Stimulated activated CD8-positive, alpha-beta memory T cell treated with anti-CD3 and anti-CD28 coated beads, Interleukin-15, amount 100 ng/mL, for 4 hours (primary cell): ENCODE results near the gene LILRB5.
"Not testable (repeated sequence)": the region's sequence is repeated elsewhere in the genome, so short reads cannot be mapped to it uniquely, and the experiment has no call there.

Source experiments
- DNase-seq, 2 donors: peaks; one replicate each; pipeline ENCODE4 v3.0.0-alpha.2; 2020; ENCODE audit warnings: low read depth in 2 of 2

Gene LILRB5

DNA sequence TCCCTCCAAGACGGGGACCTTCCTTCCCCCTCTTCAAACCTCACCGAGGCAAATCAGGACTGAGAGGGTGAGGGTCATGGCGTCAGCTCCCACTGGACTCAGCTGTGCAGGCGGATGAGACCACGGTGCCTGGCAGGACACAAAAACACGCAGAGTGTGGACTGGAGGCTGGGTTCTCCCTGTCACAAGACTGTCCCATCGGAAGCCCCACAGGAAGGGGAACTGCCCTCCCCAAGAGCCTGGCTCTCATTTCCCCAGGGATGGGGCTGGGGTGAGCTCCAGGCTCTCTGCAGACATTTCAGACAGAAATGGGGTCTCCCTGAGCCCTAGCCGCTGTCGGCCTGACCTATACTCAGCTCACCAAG is at the start of gene LILRB5:
Gene LILRB5 (minus strand): TSS at position 158 of the 365 bp plus-strand sequence. CDS start 80 bp downstream, at position 78.
- no peak for DNase-seq

- DNase-seq = no peak
Measured at GRCh38 chr19:54305141-54305540, 48.1 kb upstream of the LILRB5 start.

DNA sequence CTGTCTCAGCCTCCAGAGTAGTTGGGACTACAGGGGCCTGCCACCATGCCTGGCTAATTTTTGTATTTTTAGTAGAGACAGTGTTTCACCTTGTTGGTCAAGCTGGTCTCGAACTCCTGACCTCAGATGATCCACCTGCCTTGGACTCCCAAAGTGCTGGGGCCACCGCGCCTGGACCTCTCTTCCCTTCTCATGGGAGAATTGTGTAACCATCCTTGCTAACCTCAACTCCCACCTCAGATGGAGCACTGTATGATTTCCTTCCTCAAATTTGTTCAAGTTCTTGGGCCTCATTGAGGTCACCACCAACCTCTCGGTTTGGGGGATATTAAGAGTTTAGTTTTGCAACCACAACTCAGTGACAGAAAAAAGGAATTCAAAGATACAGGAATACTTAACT is 45.2 kb upstream of the LILRB5 start:
- DNase-seq = no peak

DNA sequence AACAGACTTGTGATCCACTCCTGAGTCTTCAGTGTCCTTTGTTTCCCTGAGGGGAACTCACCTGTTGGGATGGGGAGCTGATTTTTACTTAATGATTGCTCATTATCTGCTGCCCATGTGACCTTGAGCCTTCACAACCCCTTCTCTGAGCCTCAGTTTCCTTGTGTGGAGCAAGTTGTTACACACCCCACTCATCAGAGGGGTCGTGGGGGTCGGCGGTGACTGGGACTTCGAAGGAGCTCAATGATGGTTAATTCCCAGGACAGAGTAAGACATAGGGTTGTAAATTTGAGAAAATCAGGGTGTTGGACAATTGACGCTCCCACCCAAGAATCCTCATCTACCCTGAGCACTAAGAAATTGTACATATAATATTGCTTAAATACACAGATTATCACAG is 42.4 kb upstream of the LILRB5 start:
- DNase-seq = no peak

- DNase-seq = no peak
Measured at GRCh38 chr19:54299126-54299498, 42.0 kb upstream of the LILRB5 start.

DNA sequence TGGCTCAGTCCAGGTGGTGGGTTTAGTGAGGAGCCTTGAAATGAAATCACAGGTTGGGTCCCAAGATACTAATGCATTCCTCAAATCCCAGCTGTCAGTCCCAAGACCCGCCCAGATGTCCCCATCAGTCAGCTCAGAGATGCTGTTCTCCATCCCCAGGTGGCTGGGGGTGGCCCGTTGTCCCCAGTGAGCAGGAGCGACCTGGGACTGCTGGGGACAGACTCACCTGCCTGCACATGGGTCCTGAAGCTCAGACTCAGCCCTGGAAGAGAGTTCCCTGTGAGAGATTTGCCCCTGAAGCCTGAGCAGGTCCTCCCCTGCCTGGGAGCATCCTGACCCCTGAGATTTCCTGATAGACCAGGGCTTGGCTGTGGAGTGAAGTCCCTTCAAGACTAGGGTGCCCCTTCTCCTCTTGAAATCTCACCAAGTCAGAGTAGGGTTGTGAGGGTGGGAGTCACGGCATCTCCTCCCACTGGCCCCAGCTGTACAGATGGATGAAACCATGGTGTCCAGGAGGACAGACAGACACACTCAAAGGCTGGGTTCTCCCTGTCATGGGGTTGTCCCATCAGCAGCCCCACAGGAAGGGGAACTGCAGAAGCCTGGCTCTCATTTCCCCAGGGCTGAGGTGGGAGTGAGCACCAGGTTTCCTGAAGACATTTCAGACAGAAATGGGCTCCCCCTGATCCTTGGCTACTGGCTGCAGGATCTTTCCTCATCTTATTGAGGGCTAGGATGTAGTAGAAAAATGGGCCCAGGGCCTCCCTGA is 41.5 kb upstream of the LILRB5 start:
- no peak for DNase-seq

GRCh38 chr19:54297759-54298305 is 40.8 kb upstream of the LILRB5 start:
- DNase-seq = no peak

DNA sequence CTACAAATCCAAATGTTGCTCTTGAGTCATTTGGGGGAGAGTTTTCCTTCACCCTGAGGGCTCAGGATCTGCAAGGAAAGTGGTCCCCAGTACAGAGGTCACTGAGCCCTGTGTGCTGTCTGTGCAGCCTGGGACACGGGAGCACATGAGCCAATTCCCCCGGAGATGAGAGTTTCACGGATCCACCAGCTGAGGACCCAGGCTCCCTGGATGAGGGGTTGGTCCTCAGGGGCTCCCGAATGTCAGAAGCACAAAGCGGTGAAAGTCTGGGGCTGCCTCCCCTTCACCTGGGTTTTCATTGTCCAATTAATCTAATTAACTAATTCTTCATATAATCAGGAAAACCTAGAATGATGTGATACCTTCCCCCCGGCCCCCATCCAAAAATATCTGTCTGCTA is 37.5 kb upstream of the LILRB5 start:
- DNase-seq = no peak

GRCh38 chr19:54289160-54289559 is 32.1 kb upstream of the LILRB5 start:
- DNase-seq = not testable (repeated sequence)

- DNase-seq = no peak
Measured at GRCh38 chr19:54287456-54287855, 30.4 kb upstream of the LILRB5 start.

GRCh38 chr19:54286283-54286682 is 29.2 kb upstream of the LILRB5 start:
- not testable (repeated sequence) for DNase-seq

DNA sequence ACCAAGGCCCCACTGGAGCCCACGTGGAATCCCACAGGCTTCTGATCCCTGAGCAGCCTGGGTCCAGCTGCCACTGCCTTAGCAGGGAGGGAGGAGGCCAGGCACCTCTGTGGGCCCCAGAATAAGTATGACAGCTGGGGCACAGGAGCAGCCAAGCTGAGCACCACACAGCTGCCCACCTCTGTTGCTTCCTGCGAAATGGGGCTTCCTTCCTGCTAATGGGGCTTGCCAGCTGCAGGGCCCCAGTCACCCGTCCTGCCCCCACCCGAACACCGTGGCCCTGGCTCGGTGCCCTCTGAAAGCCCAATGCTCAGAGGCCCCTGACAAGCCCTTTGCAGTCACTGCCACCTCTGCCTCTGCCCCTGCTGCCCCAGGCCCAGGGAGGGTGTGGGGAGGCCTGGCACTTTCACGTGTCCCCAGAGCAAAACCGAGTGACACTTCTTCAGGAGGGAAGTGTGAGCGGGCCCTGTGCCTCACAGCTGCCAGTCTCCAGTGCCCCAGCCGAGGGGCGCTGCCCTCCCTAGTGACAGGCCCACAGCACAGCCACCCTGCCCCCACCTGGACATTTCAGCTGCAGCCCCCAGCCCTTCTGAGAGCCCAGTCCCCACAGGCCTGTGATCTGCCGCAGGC is 28.5 kb upstream of the LILRB5 start:
- not testable (repeated sequence) for DNase-seq

- DNase-seq = no peak
Measured at GRCh38 chr19:54282686-54283470, 25.8 kb upstream of the LILRB5 start.

GRCh38 chr19:54281729-54282075 is 24.6 kb upstream of the LILRB5 start:
- DNase-seq = not testable (repeated sequence)

DNA sequence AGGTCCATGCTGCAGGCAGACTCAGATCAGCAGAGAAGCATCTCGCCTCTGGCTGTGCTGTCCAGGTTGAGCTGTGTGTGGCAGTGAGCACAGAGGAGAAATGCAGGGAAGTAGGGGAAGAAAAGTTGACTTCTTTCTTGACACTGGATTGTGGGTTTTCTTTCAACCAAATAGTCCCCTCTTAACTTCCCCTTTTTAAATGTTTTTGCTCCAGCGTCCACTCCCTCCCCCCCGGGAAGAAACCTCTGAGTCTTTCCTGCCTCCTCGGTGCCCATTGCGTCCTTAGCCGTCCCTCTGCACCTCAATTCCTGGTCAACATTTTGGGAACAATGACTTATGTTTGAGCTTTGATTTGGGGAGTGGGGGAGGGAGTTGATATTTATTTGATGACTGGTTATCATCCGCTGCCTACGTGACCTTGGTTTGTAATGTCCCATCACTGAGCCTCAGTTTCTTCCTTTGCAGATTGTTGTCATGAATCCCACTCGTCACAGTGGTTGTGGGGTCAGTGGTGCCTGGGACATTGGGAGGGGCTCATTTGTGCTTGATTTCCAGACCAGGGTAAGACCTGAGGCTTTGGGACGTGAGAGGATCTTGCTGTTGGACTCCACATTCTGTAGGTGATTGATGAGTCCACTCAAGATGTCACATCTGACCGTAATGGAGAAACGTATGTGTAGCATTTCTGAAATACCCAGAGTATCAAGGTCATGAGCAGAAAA is 24.1 kb upstream of the LILRB5 start, which contains the start of gene LILRB2:
Gene LILRB2 (minus strand): TSS at position 104 of the 722 bp plus-strand sequence. CDS start 614 bp downstream, outside the sequence.
- no peak for DNase-seq

GRCh38 chr19:54280441-54280840 is 23.4 kb upstream of the LILRB5 start:
- not testable (repeated sequence) for DNase-seq

DNA sequence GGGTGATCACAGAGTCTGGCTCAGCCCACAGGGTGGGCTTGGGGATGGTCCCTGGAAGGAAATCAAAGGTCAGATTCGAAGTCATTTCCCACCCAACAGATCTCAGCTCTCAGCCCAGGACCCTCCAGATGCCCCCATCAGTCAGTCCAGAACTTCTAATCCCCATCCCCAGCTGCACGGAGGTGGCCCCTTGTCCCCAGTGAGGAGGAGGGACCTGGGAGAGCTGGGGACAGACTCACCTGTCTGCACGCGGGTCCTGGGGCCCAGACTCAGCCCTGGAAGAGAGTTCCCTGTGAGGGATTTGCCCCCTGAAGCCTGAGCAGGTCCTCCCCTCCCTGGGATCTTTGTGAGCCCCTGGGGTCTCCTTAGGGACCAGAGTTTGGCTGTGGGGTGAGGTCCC is 23.0 kb upstream of the LILRB5 start:
- not testable (repeated sequence) for DNase-seq

- no peak for DNase-seq
Measured at GRCh38 chr19:54279406-54279962, 22.4 kb upstream of the LILRB5 start.

DNA sequence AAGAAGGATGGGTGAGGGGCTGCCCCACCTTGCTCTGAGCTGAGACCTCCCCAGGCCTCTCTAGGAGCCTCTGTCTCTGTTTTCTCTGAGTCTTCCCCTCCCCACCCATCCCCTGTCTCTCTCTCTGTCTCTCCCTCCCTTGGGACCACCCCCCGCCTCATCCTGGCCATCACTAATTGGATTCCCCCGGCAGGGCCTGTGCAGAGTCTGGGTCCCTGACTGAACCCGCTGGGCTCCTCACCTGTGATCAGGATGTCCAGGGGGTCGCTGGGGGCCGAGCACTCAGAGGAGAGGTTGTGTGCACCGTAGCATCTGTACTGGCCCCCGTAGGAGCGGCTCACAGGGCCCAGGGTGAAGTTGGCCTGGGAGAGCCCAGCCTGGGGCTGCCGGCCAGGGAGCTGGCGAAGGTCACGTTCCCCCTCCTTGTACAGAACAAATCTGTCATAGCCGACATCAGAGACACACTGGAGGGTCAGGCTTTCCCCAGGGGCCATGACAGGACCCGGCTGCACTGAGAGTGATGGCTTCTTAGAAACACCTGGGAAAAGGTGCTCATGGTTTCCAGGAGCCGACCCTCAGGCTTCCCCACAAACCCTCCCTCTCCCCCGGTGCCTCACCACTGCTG is 21.6 kb upstream of the LILRB5 start:
- not testable (repeated sequence) for DNase-seq

DNA sequence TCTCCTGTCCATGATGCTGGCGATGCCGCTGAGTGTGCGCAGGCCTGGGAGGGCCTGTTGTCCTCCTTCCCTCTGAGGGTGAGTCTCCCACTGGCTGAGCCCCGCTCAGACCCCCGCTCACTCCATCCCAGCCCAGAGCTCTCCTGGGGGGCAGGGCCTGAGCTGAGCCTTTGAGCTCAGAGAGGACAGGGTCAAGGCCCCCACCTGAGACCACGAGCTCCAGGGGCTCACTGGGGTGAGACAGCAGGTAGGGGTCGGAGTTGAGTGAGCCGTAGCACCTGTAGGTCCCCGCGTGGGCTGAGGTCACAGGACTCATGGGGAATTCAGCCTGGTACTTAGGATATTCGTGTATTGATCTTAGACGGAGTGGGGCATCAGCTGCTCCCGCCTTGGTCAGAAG is 21.0 kb upstream of the LILRB5 start:
- DNase-seq = not testable (repeated sequence)

- DNase-seq = not testable (repeated sequence)
Measured at GRCh38 chr19:54277111-54277615, 20.1 kb upstream of the LILRB5 start.
